BJ (cell line): ENCODE measurements around the gene UNC93A. TPM values are rescaled to one million over a fixed set of nuclear protein-coding genes. Genes with fewer than 3 reads are reported as not detected.

Experiments used
- CTCF ChIA-PET: fragments of 350-600 bp; formaldehyde crosslinking; extraction: SDS; loops from one replicate; lab custom pipeline; 2021; ENCODE audit warnings: antibody characterized with exemption, inconsistent platforms; lab: Yijun Ruan, JAX
- POLR2A ChIA-PET: fragments of 300-600 bp; sonication (Branson Sonifier 250); formaldehyde crosslinking; extraction: SDS; loops from one replicate; lab custom pipeline; 2021; ENCODE audit warnings: antibody characterized with exemption; lab: Charles Lee
- DNase-seq: peaks from one replicate; pipeline ENCODE4 v3.0.0-alpha.2; 2011; ENCODE audit warnings: low read depth
- H3K27me3 ChIP-seq: 2 replicates; pipeline ENCODE4 v1.6.0; 2011; ENCODE audit warnings: low read length; ENCODE audit not compliant: control insufficient read depth, insufficient read depth
- H3K36me3 ChIP-seq: 2 replicates; pipeline ENCODE4 v1.5.1; 2011; ENCODE audit warnings: low read length; ENCODE audit not compliant: control insufficient read depth, insufficient read depth
- H3K4me3 ChIP-seq: 2 replicates; pipeline ENCODE4 v1.5.1; 2011; ENCODE audit warnings: low read depth, mild to moderate bottlenecking, control low read depth, low read length
- polyA plus RNA-seq: library from polyadenylated mRNA; depleted of rRNA; stranded (reverse); fragments of >200 nt; gene quantifications from 2 replicates; pipeline ENCODE4 v1.2.3, GENCODE V29; 2011
- TF ChIP-seq, protein P1 (sequence below): IDR thresholded peaks from 2 replicates; pipeline ENCODE4 v1.5.1; 2011; ENCODE audit warnings: low read depth, mild to moderate bottlenecking, control low read depth, inconsistent platforms, low read length, moderate library complexity; ENCODE audit not compliant: insufficient read depth

UNC93A gene
- polyA plus RNA-seq, 1 experiment = not detected

- CTCF ChIA-PET = no interaction called here
- DNase-seq = no peak
- POLR2A ChIA-PET = no interaction called here
Observed at GRCh38 chr6:167338541-167339117, 47.5 kb downstream of the UNC93A start.

DNA sequence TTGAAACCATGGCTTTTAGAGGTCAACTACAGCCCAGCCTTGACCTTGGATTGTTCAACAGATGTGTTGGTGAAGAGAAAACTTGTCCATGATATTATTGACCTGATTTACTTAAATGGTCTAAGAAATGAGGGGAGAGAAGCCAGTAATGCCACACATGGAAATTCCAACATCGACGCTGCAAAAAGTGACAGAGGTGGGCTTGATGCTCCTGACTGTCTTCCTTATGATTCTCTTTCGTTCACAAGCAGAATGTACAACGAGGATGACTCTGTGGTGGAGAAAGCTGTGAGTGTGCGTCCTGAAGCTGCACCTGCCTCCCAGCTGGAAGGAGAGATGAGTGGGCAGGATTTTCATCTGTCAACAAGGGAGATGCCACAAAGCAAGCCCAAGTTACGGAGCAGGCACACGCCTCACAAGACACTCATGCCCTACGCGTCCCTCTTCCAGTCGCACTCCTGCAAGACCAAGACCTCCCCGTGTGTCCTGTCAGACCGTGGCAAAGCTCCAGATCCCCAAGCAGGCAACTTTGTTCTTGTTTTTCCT, 50.0 kb downstream of the UNC93A start:
- TF ChIP-seq, protein P1, sequence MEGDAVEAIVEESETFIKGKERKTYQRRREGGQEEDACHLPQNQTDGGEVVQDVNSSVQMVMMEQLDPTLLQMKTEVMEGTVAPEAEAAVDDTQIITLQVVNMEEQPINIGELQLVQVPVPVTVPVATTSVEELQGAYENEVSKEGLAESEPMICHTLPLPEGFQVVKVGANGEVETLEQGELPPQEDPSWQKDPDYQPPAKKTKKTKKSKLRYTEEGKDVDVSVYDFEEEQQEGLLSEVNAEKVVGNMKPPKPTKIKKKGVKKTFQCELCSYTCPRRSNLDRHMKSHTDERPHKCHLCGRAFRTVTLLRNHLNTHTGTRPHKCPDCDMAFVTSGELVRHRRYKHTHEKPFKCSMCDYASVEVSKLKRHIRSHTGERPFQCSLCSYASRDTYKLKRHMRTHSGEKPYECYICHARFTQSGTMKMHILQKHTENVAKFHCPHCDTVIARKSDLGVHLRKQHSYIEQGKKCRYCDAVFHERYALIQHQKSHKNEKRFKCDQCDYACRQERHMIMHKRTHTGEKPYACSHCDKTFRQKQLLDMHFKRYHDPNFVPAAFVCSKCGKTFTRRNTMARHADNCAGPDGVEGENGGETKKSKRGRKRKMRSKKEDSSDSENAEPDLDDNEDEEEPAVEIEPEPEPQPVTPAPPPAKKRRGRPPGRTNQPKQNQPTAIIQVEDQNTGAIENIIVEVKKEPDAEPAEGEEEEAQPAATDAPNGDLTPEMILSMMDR = no peak
- no peaks in the 10 kb centered on the region for H3K27me3 ChIP-seq
- POLR2A ChIA-PET = no interaction called here
- H3K36me3 ChIP-seq = no peaks in the 10 kb centered on the region
- DNase-seq = no peak
- CTCF ChIA-PET = interaction anchor here (0.7 kb wide), 1 partner anchor 289 kb away, joined by 3 read pairs; no protein-coding TSS in a partner anchor
- H3K4me3 ChIP-seq = no peak overlapping the region

More at GRCh38 chr6:167338541-167339117, 47.5 kb downstream of the UNC93A start:
- Histone ChIP-seq H3K27me3 (no peaks in the 10 kb centered on the region), H3K36me3 (no peaks in the 10 kb centered on the region), H3K4me3 (no peak overlapping the region)
- TF ChIP-seq, protein P1 = no peak

- POLR2A ChIA-PET = no interaction called here
- no peaks in the 10 kb centered on the region for H3K27me3 ChIP-seq
- TF ChIP-seq, protein P1 = no peak
- H3K4me3 ChIP-seq = no peak overlapping the region
- CTCF ChIA-PET = interaction anchor here (0.7 kb wide), 1 partner anchor 290 kb away, joined by 3 read pairs; no protein-coding TSS in a partner anchor
- no peak for DNase-seq
- H3K36me3 ChIP-seq = no peaks in the 10 kb centered on the region
Observed at GRCh38 chr6:167341665-167342655, 50.8 kb downstream of the UNC93A start.

DNA sequence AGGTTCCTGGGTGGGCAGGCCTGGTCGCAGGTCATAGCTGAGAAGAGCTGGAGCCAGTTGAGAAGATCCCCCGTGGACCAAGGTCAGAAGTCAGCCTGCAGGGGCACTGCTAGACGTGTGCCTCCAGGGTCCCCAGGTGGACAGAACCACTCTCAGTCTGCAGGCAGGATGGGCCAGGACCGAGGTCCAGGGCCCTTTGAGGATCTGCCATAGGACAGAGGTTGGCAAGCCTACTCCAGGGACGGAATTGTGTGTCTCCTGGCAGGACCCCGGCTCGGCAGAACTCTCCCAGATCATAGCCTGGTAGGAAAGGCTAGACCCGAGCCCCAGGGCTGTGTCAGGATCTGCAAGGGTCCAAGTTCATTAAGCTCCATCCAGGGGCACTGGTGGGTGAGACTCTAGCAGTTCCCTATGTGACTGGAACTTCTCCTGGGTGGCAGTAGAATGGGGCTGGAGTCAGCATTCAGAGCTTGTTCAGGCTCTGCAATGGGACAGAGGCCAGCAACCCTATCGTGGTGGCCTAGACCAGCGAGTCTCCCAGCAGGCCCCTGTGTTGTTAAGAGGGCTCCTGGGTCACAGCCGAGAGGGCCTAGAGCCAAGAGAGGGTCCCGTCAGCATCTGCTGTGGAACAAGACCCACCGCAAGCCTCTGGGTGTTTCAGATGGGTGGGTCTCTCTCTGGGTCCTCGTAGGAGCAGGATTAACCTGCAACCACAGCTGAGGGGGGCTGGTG, 51.9 kb downstream of the UNC93A start:
- POLR2A ChIA-PET = no interaction called here
- no peak for DNase-seq
- no peaks in the 10 kb centered on the region for H3K27me3 ChIP-seq
- CTCF ChIA-PET = no interaction called here
- TF ChIP-seq, protein P1 = no peak
- no peaks in the 10 kb centered on the region for H3K36me3 ChIP-seq
- H3K4me3 ChIP-seq = no peak overlapping the region
